ENCODE results near the gene CCL24.
"Not testable (repeated sequence)": the region's sequence is repeated elsewhere in the genome, so short reads cannot be mapped to it uniquely, and the experiment has no call there.

The CCL24 gene

DNA sequence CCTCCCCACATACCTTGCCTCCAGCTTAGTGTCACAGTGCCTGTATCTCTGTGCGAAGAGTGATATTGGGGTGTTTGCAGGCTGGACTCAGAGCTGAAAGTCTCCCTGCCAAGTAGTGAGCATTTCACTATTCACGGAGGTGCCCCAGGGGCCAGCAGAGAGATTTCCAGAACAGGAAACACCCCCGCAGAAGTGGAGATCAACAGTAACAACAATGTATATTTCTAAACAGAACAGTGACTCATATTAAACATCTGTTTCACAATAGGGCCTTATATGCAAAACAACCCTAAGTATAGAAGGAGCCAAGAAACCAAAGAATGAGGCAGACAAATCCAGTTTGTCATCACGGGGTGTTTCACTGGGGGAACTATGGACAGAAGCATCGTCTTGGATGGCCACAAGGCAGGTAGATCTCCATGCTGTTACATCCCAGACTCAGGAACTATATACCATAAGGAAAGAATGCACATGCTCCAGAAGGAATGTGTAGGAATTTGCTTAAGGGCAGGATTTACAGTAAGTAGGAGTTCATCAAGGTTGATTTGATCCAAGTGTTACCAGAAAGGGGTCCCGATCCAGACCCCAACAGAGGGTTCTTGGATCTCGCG is 29.3 kb upstream of the CCL24 start:
- H3K36me3 ChIP-seq: no peaks in the 10 kb centered on the region
- TF ChIP-seq, protein P1, sequence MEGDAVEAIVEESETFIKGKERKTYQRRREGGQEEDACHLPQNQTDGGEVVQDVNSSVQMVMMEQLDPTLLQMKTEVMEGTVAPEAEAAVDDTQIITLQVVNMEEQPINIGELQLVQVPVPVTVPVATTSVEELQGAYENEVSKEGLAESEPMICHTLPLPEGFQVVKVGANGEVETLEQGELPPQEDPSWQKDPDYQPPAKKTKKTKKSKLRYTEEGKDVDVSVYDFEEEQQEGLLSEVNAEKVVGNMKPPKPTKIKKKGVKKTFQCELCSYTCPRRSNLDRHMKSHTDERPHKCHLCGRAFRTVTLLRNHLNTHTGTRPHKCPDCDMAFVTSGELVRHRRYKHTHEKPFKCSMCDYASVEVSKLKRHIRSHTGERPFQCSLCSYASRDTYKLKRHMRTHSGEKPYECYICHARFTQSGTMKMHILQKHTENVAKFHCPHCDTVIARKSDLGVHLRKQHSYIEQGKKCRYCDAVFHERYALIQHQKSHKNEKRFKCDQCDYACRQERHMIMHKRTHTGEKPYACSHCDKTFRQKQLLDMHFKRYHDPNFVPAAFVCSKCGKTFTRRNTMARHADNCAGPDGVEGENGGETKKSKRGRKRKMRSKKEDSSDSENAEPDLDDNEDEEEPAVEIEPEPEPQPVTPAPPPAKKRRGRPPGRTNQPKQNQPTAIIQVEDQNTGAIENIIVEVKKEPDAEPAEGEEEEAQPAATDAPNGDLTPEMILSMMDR (IDR thresholded peaks at IDR 0.05; ENCODE audit: low read depth, low read length): no peak
- no peaks in the 10 kb centered on the region for H3K9me3 ChIP-seq
- no peak overlapping the region for H3K4me3 ChIP-seq (ENCODE audit: low read depth, low read length)
- no peaks in the 10 kb centered on the region for H3K4me1 ChIP-seq
- no peaks in the 10 kb centered on the region for H3K27me3 ChIP-seq
- DNase-seq: no peak

DNA sequence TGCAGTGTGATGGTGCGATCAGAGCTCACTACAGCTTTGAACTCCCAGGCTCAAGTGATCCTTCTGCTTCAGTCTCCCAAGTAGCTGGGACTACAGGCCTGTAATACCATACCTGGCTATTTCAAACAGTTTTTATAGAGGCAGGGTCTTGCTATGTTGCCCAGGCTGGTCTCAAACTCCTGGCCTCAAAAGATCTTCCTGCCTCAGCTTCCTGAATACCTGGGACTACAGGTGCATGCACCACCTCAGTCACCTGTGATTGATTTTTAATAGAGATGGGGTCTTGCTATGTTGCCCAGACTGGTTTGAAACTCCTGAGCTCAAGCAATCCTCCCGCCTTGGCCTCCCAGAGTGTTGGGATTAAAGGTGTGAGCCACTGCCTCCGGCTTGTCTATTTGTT is 26.4 kb upstream of the CCL24 start:
- TF ChIP-seq, protein P1 (IDR thresholded peaks at IDR 0.05; ENCODE audit: low read depth, low read length): no peak
- DNase-seq: no peak
- H3K9me3 ChIP-seq: no peaks in the 10 kb centered on the region
- H3K27me3 ChIP-seq: no peaks in the 10 kb centered on the region
- H3K4me1 ChIP-seq: no peaks in the 10 kb centered on the region
- no peaks in the 10 kb centered on the region for H3K36me3 ChIP-seq
- no peak overlapping the region for H3K4me3 ChIP-seq (ENCODE audit: low read depth, low read length)

DNA sequence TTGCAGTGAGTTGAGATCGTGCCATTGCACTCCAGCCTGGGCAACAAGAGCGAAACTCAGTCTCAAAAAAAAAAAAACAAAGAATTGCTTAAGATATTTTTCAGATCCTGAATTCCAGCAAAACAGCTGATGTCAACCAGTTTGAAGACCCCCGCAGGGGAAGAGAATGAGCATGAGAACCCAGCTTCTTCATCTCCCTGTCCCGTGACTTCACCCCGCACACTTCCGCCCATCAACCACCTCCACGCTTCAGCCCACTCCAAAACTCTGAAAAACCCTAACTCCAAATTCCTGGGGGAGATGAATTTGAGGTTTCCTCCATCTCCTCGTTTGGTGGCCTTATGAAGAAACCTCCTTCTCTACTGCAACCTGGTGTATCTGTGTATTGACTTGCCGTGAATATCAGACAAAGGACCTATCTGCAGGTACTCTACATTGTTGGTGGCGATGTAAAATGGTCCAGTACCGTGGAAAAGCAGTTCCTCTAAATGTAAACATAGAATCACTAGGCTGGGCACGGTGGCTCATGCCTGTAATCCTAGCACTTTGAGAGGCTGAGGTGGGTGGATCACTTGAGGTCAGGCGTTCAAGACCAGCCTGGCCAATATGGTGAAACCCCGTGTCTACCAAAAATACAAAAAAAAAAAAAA is 24.8 kb upstream of the CCL24 start:
- H3K9me3 ChIP-seq; H3K27me3 ChIP-seq; H3K36me3 ChIP-seq; DNase-seq; H3K4me3 ChIP-seq (ENCODE audit: low read depth, low read length); H3K4me1 ChIP-seq: not testable (repeated sequence)

DNA sequence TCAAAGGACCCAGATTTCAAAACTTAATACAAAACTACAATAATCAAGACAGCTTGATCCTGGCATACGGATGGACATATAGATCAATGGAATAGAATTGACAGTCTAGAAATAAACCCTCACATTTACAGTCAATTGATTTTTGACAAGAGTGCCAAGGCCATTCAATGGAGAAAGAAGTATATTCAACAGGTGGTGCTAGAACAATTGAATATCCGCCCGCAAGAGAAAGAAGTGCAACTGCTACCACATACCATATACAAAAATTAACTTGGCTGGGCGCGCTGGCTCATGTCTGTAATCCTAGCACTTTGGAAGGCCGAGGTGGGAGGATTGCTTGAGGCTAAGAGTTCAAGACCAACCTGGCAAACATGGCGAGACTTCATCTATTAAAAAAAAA is 23.2 kb upstream of the CCL24 start:
- no peaks in the 10 kb centered on the region for H3K36me3 ChIP-seq
- DNase-seq: no peak
- H3K9me3 ChIP-seq: no peaks in the 10 kb centered on the region
- H3K4me1 ChIP-seq: no peaks in the 10 kb centered on the region
- H3K4me3 ChIP-seq (ENCODE audit: low read depth, low read length): no peak overlapping the region
- TF ChIP-seq, protein P1 (IDR thresholded peaks at IDR 0.05; ENCODE audit: low read depth, low read length): no peak
- H3K27me3 ChIP-seq: no peaks in the 10 kb centered on the region

DNA sequence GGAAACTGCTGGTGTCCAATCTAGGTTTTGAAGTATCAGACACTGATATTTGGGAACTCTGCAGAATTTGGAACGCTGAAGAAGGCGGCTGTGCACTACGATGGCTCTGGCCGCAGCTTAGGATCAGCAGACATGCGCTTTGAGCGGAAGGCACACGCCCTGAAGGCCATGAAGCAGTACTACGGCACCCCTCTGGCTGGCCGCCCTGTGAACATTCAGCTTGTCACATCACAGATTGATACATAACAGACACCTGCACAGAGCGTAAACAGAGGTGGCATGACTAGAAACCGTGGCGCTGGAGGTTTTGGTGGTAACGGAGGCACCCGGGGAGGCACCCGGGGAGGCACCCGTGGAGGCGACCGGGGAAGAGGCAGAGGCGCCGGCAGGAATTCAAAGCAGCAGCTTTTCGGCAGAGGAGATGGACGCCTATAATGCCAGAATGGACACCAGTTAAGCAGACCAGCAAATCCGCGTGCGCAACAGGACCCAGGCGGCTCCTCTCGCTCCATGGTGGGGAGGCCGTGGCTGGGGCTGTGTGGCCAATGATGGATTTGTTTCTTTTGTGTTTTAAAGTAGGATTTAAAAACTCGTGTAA is 22.2 kb upstream of the CCL24 start:
- Histone ChIP-seq H3K9me3 (no peaks in the 10 kb centered on the region), H3K4me1 (no peaks in the 10 kb centered on the region), H3K27me3 (no peaks in the 10 kb centered on the region), H3K36me3 (no peaks in the 10 kb centered on the region), H3K4me3 (ENCODE audit: low read depth, low read length) (no peak overlapping the region)
- DNase-seq: peak; percentile 32
- TF ChIP-seq, protein P1 (IDR thresholded peaks at IDR 0.05; ENCODE audit: low read depth, low read length): no peak

DNA sequence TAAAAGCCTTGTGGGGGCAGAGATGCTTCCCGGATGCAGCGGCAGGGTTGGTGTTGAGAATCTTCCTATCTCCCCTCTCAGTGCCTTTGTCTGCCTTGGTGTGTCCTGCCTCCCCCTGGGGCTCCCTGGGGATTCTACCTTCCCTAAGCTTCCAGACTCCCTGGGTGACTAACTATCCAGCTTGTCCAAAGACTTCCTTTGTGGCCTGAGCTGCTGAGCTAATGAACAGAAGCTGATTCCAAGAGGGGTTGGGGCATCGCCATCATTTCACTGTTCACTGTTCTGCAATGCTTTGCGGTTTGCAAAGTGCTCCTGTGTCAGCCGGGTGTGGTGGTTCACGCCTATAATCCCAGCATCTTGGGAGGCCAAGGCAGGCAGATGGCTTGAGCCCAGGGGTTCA is 20.1 kb upstream of the CCL24 start:
- H3K27me3 ChIP-seq; H3K4me1 ChIP-seq; H3K36me3 ChIP-seq; H3K4me3 ChIP-seq (ENCODE audit: low read depth, low read length); H3K9me3 ChIP-seq; DNase-seq: not testable (repeated sequence)

DNA sequence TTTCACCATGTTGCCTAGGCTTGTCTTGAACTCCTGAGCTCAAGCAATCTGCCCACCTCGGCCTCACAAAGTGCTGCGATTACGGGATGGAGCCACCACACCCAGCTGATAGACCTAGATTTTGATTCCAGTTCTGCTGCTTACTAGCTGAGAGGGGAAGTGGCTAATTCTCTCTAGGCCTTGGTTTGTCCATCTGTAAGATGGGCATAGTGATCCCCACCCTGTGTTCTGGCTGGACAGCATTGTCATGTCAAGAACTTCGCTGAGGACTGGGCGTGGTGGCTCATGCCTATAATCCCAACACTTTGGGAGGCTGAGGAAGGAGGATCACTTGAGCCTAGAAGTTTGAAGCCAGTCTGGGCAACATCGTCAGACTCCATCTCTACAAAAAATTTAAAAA is 17.4 kb upstream of the CCL24 start:
- no peaks in the 10 kb centered on the region for H3K9me3 ChIP-seq
- TF ChIP-seq, protein P1 (IDR thresholded peaks at IDR 0.05; ENCODE audit: low read depth, low read length): no peak
- no peaks in the 10 kb centered on the region for H3K4me1 ChIP-seq
- no peaks in the 10 kb centered on the region for H3K27me3 ChIP-seq
- H3K36me3 ChIP-seq: no peaks in the 10 kb centered on the region
- H3K4me3 ChIP-seq (ENCODE audit: low read depth, low read length): no peak overlapping the region
- no peak for DNase-seq

DNA sequence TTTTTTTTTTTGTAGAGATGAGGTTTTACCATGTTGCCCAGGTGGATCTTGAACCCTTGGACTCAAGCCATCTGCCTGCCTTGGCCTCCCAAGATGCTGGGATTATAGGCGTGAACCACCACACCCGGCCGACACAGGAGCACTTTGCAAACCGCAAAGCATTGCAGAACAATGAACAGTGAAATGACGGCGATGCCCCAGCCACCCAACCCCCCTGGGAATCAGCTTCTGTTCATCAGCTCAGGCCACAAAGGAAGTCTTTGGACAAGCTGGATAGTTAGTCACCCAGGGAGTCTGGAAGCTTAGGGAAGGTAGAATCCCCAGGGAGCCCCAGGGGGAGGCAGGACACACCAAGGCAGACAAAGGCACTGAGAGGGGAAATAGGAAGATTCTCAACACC is 16.1 kb upstream of the CCL24 start:
- H3K4me3 ChIP-seq (ENCODE audit: low read depth, low read length); H3K4me1 ChIP-seq; H3K36me3 ChIP-seq; H3K27me3 ChIP-seq; H3K9me3 ChIP-seq: not testable (repeated sequence)
- peak; percentile 24 for DNase-seq

Measured in BE2C (cell line).